H1 (cell line): Measurements from ENCODE around the gene PLD3. TPM values are rescaled to one million over a fixed set of nuclear protein-coding genes. Genes with fewer than 3 reads are reported as not detected.

Experiments used
- CTCF ChIA-PET: fragments of 300-600 bp; sonication (Branson Sonifier 250); formaldehyde crosslinking; loops from one replicate; lab custom pipeline; 2021; ENCODE audit not compliant: partially characterized antibody; lab: Charles Lee
- POLR2A ChIA-PET: fragments of 300-600 bp; sonication (Branson Sonifier 250); formaldehyde crosslinking; loops from one replicate; lab custom pipeline; 2021; ENCODE audit warnings: inconsistent platforms; ENCODE audit not compliant: partially characterized antibody; lab: Charles Lee
- DNase-seq, 2 experiments: peaks; one replicate each; pipeline versions ENCODE4 v3.0.0 to v3.0.0-alpha.2; 2010 to 2022; ENCODE audit warnings: low spot score in 2 of 2, low read depth in 1 of 2, mixed read lengths in 1 of 2
- FAIRE-seq: peaks from 2 replicates; lab custom pipeline; 2011; peaks lifted over from hg19 to GRCh38; lab: Jason Lieb, UNC
- H2AFZ ChIP-seq: 2 replicates; pipeline ENCODE4 v1.8.1; 2012; ENCODE audit warnings: low read length, inconsistent platforms
- H2AK5ac ChIP-seq: 2 replicates; pipeline ENCODE4 v1.6.1; 2013; ENCODE audit warnings: low read depth, low read length
- H2BK120ac ChIP-seq: replicated peaks from 2 replicates; pipeline ENCODE3; 2013; ENCODE audit warnings: low read depth, low read length, inconsistent platforms
- H2BK12ac ChIP-seq: 2 replicates; pipeline ENCODE4 v1.6.1; 2013; ENCODE audit warnings: low read depth, low read length
- H2BK15ac ChIP-seq: 2 replicates; pipeline ENCODE4 v1.6.1; 2013; ENCODE audit warnings: low read length
- H2BK20ac ChIP-seq: 2 replicates; pipeline ENCODE4 v1.6.1; 2013; ENCODE audit warnings: low read length
- H2BK5ac ChIP-seq: 2 replicates; pipeline ENCODE4 v1.6.1; 2013; ENCODE audit warnings: low read depth, low read length
- H3K14ac ChIP-seq: 2 replicates; pipeline ENCODE4 v1.6.1; 2013; ENCODE audit warnings: inconsistent platforms; ENCODE audit not compliant: insufficient read length
- H3K18ac ChIP-seq: 2 replicates; pipeline ENCODE4 v1.6.1; 2013; ENCODE audit warnings: low read length; ENCODE audit errors: extremely low read depth
- H3K23ac ChIP-seq: 2 replicates; pipeline ENCODE4 v1.6.1; 2013; ENCODE audit warnings: inconsistent platforms; ENCODE audit not compliant: insufficient read length
- H3K23me2 ChIP-seq: 2 replicates; pipeline ENCODE4 v1.6.1; 2013; ENCODE audit warnings: low read depth, low read length
- H3K27ac ChIP-seq: 2 replicates; pipeline ENCODE4 v1.6.1; 2011; ENCODE audit warnings: low read depth, low read length, inconsistent platforms
- H3K27me3 ChIP-seq, 4 experiments: replicated peaks in 1 of 4; 1 replicate in 1 of 4; 2 replicates in 3 of 4; pipeline versions ENCODE4 v1.6.1 to v1.8.1; 2011 to 2013; ENCODE audit warnings: low read length in 3 of 4, mild to moderate bottlenecking in 3 of 4, inconsistent platforms in 2 of 4, mixed read lengths in 2 of 4, moderate library complexity in 1 of 4; ENCODE audit not compliant: control insufficient read depth in 3 of 4, insufficient read depth in 3 of 4; ENCODE audit errors: extremely low read depth in 1 of 4
- H3K36me3 ChIP-seq, 4 experiments: 2 replicates each; pipeline versions ENCODE4 v1.6.1 to v1.8.1; 2011 to 2013; ENCODE audit warnings: mild to moderate bottlenecking in 4 of 4, low read length in 3 of 4, moderate library complexity in 2 of 4, control low read depth in 1 of 4, inconsistent platforms in 1 of 4; ENCODE audit not compliant: insufficient read depth in 4 of 4, control insufficient read depth in 2 of 4
- H3K4ac ChIP-seq: replicated peaks from 2 replicates; pipeline ENCODE3; 2013; ENCODE audit warnings: low read length, low read depth, mixed read lengths, inconsistent platforms; ENCODE audit not compliant: insufficient read length
- H3K4me1 ChIP-seq, 4 experiments: replicated peaks in 1 of 4; 1 replicate in 1 of 4; 2 replicates in 3 of 4; pipeline versions ENCODE4 v1.6.1 to v1.8.1; 2011 to 2013; ENCODE audit warnings: low read length in 3 of 4, inconsistent platforms in 2 of 4, mixed read lengths in 1 of 4; ENCODE audit not compliant: insufficient read depth in 4 of 4, control insufficient read depth in 3 of 4
- H3K4me2 ChIP-seq, 2 experiments: 2 replicates each; pipeline versions ENCODE4 v1.6.1 to v1.8.1; 2011 to 2013; ENCODE audit warnings: low read depth in 2 of 2, low read length in 2 of 2, control low read depth in 1 of 2, inconsistent platforms in 1 of 2, mild to moderate bottlenecking in 1 of 2; ENCODE audit not compliant: insufficient read depth in 1 of 2
- H3K4me3 ChIP-seq, 4 experiments: fragments of 200-600, 300-600 bp in 1 of 4; sonication (generic), shearing (Covaris generic), sonication (Bioruptor Twin) in 1 of 4; 2 replicates each; pipeline versions ENCODE4 v1.5.1 to v1.8.1; 2011 to 2016; ENCODE audit warnings: low read length in 4 of 4, low read depth in 3 of 4, control low read depth in 2 of 4, inconsistent platforms in 2 of 4, mild to moderate bottlenecking in 2 of 4, mixed read lengths in 1 of 4, moderate library complexity in 1 of 4; ENCODE audit not compliant: insufficient read depth in 2 of 4; ENCODE audit errors: extremely low read depth in 1 of 4
- H3K56ac ChIP-seq: replicated peaks from 2 replicates; pipeline ENCODE3; 2013; ENCODE audit warnings: low read depth, mild to moderate bottlenecking, mixed read lengths, low read length, inconsistent platforms; ENCODE audit not compliant: insufficient read length
- H3K79me1 ChIP-seq: 2 replicates; pipeline ENCODE4 v1.6.1; 2013; ENCODE audit warnings: low read depth, low read length, control low read depth
- H3K79me2 ChIP-seq, 2 experiments: 2 replicates each; pipeline versions ENCODE4 v1.6.1 to v1.8.1; 2012 to 2013; ENCODE audit warnings: low read length in 2 of 2, mild to moderate bottlenecking in 2 of 2, inconsistent platforms in 1 of 2; ENCODE audit not compliant: insufficient read depth in 2 of 2, control insufficient read depth in 1 of 2
- H3K9ac ChIP-seq, 4 experiments: replicated peaks in 1 of 4; 1 replicate in 1 of 4; 2 replicates in 3 of 4; pipeline versions ENCODE4 v1.6.1 to v1.8.1; 2011 to 2013; ENCODE audit warnings: low read depth in 3 of 4, low read length in 3 of 4, control low read depth in 2 of 4, mild to moderate bottlenecking in 2 of 4, moderate library complexity in 2 of 4, inconsistent platforms in 1 of 4; ENCODE audit errors: extremely low read depth in 1 of 4
- H3K9me3 ChIP-seq, 2 experiments: 2 replicates each; pipeline versions ENCODE4 v1.6.1 to v1.8.1; 2012 to 2013; ENCODE audit warnings: mild to moderate bottlenecking in 2 of 2, moderate library complexity in 2 of 2, control low read depth in 1 of 2, inconsistent platforms in 1 of 2, low read depth in 1 of 2, low read length in 1 of 2, mixed read lengths in 1 of 2; ENCODE audit not compliant: insufficient read depth in 2 of 2
- H4K20me1 ChIP-seq, 2 experiments: replicated peaks in 1 of 2; 2 replicates each; pipeline versions ENCODE3 to v1.8.1; 2011 to 2013; ENCODE audit warnings: inconsistent platforms in 2 of 2, low read length in 2 of 2, mild to moderate bottlenecking in 1 of 2; ENCODE audit not compliant: insufficient read depth in 2 of 2, control insufficient read depth in 1 of 2
- H4K5ac ChIP-seq: 2 replicates; pipeline ENCODE4 v1.6.1; 2013; ENCODE audit warnings: low read length, low read depth, mixed read lengths, inconsistent platforms; ENCODE audit not compliant: insufficient read length
- H4K8ac ChIP-seq: 2 replicates; pipeline ENCODE4 v1.8.0; 2013; ENCODE audit warnings: mild to moderate bottlenecking, moderate library complexity, low read length, inconsistent platforms; ENCODE audit not compliant: insufficient read depth; ENCODE audit errors: extremely low read depth
- H4K91ac ChIP-seq: replicated peaks from 2 replicates; pipeline ENCODE3; 2013; ENCODE audit warnings: low read length, mixed read lengths, inconsistent platforms; ENCODE audit not compliant: insufficient read length
- BACH1 ChIP-seq: IDR thresholded peaks from 2 replicates; pipeline ENCODE4 v1.6.1; 2012; ENCODE audit warnings: low read length, improper control_type of control experiment
- CREB1 ChIP-seq: IDR thresholded peaks from 2 replicates; pipeline ENCODE4 v1.6.1; 2012; ENCODE audit warnings: inconsistent platforms
- GABPA ChIP-seq: IDR thresholded peaks from 2 replicates; pipeline ENCODE4 v1.6.1; 2011; ENCODE audit warnings: mild to moderate bottlenecking, low read length, moderate library complexity, borderline replicate concordance; ENCODE audit not compliant: insufficient read depth
- SP1 ChIP-seq: IDR thresholded peaks from 2 replicates; pipeline ENCODE4 v1.6.1; 2011; ENCODE audit warnings: low read depth, low read length
- WGBS, 2 experiments: shearing (Covaris generic) in 1 of 2; methylation state at CpG; one replicate each; pipeline versions ENCODE4 v1.1.6 to v1.1.7; 2013 to 2015; ENCODE audit warnings: low lambda C conversion rate in 2 of 2, mixed read lengths in 2 of 2, inconsistent platforms in 1 of 2, low coverage in 1 of 2, missing lambda C conversion rate in 1 of 2; ENCODE audit not compliant: insufficient replicate concordance in 2 of 2, insufficient coverage in 1 of 2, insufficient read length in 1 of 2; ENCODE audit errors: extremely low coverage in 1 of 2, missing lambda C conversion rate in 1 of 2; 5-methylcytosine and 5-hydroxymethylcytosine counted together
- polyA plus RNA-seq, 7 experiments: library from polyadenylated mRNA; depleted of rRNA in 3 of 7; stranded (reverse) in 5 of 7; unstranded in 2 of 7; fragments of >200 nt in 5 of 7; fragments of 200-250 nt in 2 of 7; gene quantifications; 1 replicate in 5 of 7; 2 replicates in 1 of 7; 4 replicates in 1 of 7; pipeline versions ENCODE4 v1.2.1 to v1.2.3, GENCODE V29; 2011 to 2013; ENCODE audit warnings: missing spikeins in 2 of 7, mixed read lengths in 2 of 7
- total RNA-seq: library from RNA; stranded (reverse); fragmentation: NEBNext Ultra II Directional; extraction: Animal tissue kit (Norgen Biotek cat#: 25700); gene quantifications from 2 replicates; pipeline ENCODE4 v1.2.1, GENCODE V29; 2021

PLD3 gene
- total and polyA plus RNA-seq, 2 of the 8 experiments (the other 6 are each of a cell fraction or from before 2014, with no cell fraction given), result 180 to 543 TPM

GRCh38 chr19:40357640-40358039 is 9.1 kb downstream of the PLD3 start:
- no peaks in the 10 kb centered on the region; the same call in 1 of the 2 replicates for H3K79me1 ChIP-seq
- no peak overlapping the region for H3K18ac ChIP-seq
- H3K23me2 ChIP-seq, result no peaks in the 10 kb centered on the region
- no peak overlapping the region for H3K27ac ChIP-seq
- H3K4me3 ChIP-seq, result no peak overlapping the region
- no peak overlapping the region for H2BK15ac ChIP-seq
- no peak for DNase-seq
- no peak overlapping the region for H4K5ac ChIP-seq
- FAIRE-seq, result no peak
- no peaks in the 10 kb centered on the region for H3K36me3 ChIP-seq
- no peaks in the 10 kb centered on the region; a peak in 1 of 7 replicates for H3K4me1 ChIP-seq
- ChIA-PET CTCF (interaction anchor here (0.6 to 1.9 kb wide), 3 partner anchors 9 to 93 kb away, joined by 3 to 6 read pairs (median 5); no protein-coding TSS in a partner anchor), POLR2A (interaction anchor here (1.0 kb wide), 1 partner anchor 13 kb away, joined by 4 read pairs; no protein-coding TSS in a partner anchor)
- no peak overlapping the region for H3K14ac ChIP-seq
- H3K4ac ChIP-seq, result no peak overlapping the region
- WGBS, 2 experiments, result 84% methylated on average over 3 of the region's 3 CpGs; no CpG with 5 or more reads in 1 of the 2 experiments
- H3K79me2 ChIP-seq, result no peaks in the 10 kb centered on the region
- H2BK5ac ChIP-seq, result no peak overlapping the region
- no peaks in the 10 kb centered on the region for H3K9me3 ChIP-seq
- no peak overlapping the region for H3K9ac ChIP-seq
- no peak overlapping the region for H4K8ac ChIP-seq
- H2AK5ac ChIP-seq, result no peak overlapping the region
- no peak overlapping the region for H2AFZ ChIP-seq
- no peak overlapping the region for H2BK20ac ChIP-seq
- H4K91ac ChIP-seq, result no peak overlapping the region
- no peak overlapping the region for H2BK12ac ChIP-seq
- H4K20me1 ChIP-seq, result peaks cover 0 to 6% of the 10 kb centered on the region in 2 experiments
- no peaks in the 10 kb centered on the region for H3K27me3 ChIP-seq
- no peak overlapping the region for H3K4me2 ChIP-seq
- H2BK120ac ChIP-seq, result no peak overlapping the region
- H3K56ac ChIP-seq, result no peak overlapping the region
- H3K23ac ChIP-seq, result no peak overlapping the region
- TF ChIP-seq CREB1 (no peak), BACH1 (no peak), GABPA (no peak), SP1 (no peak)
